Nephron progenitor cell (in vitro differentiated cells): ENCODE data around the gene PACS1.

ENCODE experiments used
- DNase-seq: peaks from one replicate; pipeline ENCODE4 v3.0.0; 2021
- H3K27ac Mint-ChIP-seq: 2 replicates; pipeline ENCODE4 v1.8.0; 2021; ENCODE audit warnings: mild to moderate bottlenecking, moderate library complexity, mixed read lengths
- H3K27me3 Mint-ChIP-seq: 2 replicates; pipeline ENCODE4 v1.8.0; 2021; ENCODE audit warnings: mild to moderate bottlenecking, low read depth, mixed read lengths; ENCODE audit not compliant: poor library complexity
- H3K36me3 Mint-ChIP-seq: 2 replicates; pipeline ENCODE4 v1.8.0; 2021; ENCODE audit warnings: low read depth, mixed read lengths
- H3K4me1 Mint-ChIP-seq: 2 replicates; pipeline ENCODE4 v1.8.0; 2021; ENCODE audit warnings: mixed read lengths
- H3K4me3 Mint-ChIP-seq: 2 replicates; pipeline ENCODE4 v1.8.0; 2021; ENCODE audit warnings: mild to moderate bottlenecking, moderate library complexity, mixed read lengths
- H3K9me3 Mint-ChIP-seq: 2 replicates; pipeline ENCODE4 v1.8.0; 2021; ENCODE audit warnings: mild to moderate bottlenecking, moderate library complexity, mixed read lengths
- CTCF ChIP-seq: fragments of 200-600 bp; sonication (generic); IDR thresholded peaks from 2 replicates; pipeline ENCODE4 v1.5.0; 2021; ENCODE audit warnings: antibody characterized with exemption

The PACS1 gene

GRCh38 chr11:66263785-66264184 is 193.7 kb downstream of the PACS1 start:
- no peak for TF ChIP-seq CTCF
- peaks cover 27% of the 10 kb centered on the region for H3K36me3 Mint-ChIP-seq

GRCh38 chr11:66264383-66264782 is 194.3 kb downstream of the PACS1 start:
- H3K27ac Mint-ChIP-seq = no peak overlapping the region
- H3K36me3 Mint-ChIP-seq = peaks cover 21% of the 10 kb centered on the region
- H3K4me1 Mint-ChIP-seq = peaks cover 20% of the 10 kb centered on the region
- no peak overlapping the region for H3K4me3 Mint-ChIP-seq
- H3K27me3 Mint-ChIP-seq = no peaks in the 10 kb centered on the region
- H3K9me3 Mint-ChIP-seq = no peaks in the 10 kb centered on the region
- no peak for DNase-seq
- no peak for TF ChIP-seq CTCF

More at GRCh38 chr11:66263785-66264184, 193.7 kb downstream of the PACS1 start:
- H3K4me1 Mint-ChIP-seq = peaks cover 21% of the 10 kb centered on the region
- DNase-seq = no peak
- no peaks in the 10 kb centered on the region for H3K27me3 Mint-ChIP-seq
- H3K4me3 Mint-ChIP-seq = no peak overlapping the region
- no peaks in the 10 kb centered on the region for H3K9me3 Mint-ChIP-seq
- no peak overlapping the region for H3K27ac Mint-ChIP-seq

DNA sequence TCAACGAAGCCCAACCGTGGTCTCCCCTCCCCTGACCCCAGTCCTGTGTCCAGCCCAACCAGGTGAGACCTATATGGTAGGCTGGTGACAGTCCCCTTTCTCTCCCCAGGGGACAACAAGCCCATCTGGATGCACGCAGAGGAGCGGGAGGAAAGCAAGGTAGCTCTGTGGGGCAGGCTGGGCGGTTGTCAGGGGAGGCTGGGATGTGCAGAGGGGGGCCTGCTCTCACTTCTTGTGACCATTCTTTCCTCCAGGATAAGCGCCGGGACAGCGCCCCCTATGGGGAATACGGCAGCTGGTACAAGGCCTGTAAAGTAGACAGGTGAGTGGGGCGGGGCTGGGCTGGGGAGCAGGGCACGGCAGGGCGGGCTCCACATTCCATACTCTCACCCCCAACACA is 194.8 kb downstream of the PACS1 start:
- peak; percentile 44 for DNase-seq
- TF ChIP-seq CTCF = peak; percentile 39
- Mint-ChIP-seq H3K36me3 (peaks cover 16% of the 10 kb centered on the region), H3K4me3 (no peak overlapping the region), H3K9me3 (no peaks in the 10 kb centered on the region), H3K27ac (no peak overlapping the region), H3K4me1 (peaks cover 22% of the 10 kb centered on the region), H3K27me3 (no peaks in the 10 kb centered on the region)

DNA sequence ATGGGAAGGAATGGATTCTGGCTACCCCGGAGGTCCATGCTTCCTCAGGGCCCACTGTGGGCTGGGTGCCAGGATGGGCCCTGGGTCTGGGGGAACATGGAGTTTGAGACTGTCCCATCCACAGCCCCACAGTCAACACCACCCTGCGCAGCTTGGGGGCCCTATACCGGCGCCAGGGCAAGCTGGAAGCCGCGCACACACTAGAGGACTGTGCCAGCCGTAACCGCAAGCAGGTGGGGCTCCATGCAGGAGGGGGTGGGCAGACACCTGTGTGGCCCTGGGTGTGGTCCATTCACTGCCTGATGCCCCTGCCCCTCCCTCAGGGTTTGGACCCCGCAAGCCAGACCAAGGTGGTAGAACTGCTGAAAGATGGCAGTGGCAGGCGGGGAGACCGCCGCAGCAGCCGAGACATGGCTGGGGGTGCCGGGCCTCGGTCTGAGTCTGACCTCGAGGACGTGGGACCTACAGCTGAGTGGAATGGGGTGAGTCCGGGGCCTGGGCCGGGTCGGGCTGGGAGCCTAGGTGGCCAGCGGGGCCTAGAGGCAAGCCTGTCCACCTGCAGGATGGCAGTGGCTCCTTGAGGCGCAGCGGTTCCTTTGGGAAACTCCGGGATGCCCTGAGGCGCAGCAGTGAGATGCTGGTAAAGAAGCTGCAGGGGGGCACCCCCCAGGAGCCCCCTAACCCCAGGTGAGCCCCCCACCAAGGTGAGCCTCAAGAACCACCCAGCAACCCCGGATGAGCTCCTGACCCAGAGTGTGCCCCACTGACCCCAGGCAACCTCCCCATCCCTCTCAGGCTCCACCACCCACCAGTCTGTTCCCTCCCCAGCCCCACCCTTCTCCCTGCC is 195.7 kb downstream of the PACS1 start:
- Mint-ChIP-seq H3K4me1 (peaks cover 25% of the 10 kb centered on the region), H3K9me3 (no peaks in the 10 kb centered on the region), H3K27ac (no peak overlapping the region), H3K4me3 (no peak overlapping the region), H3K27me3 (no peaks in the 10 kb centered on the region), H3K36me3 (peaks cover 13% of the 10 kb centered on the region)
- no peak for TF ChIP-seq CTCF
- DNase-seq = no peak

GRCh38 chr11:66266378-66267038 is 196.4 kb downstream of the PACS1 start:
- H3K4me1 Mint-ChIP-seq = peaks cover 25% of the 10 kb centered on the region
- no peaks in the 10 kb centered on the region for H3K9me3 Mint-ChIP-seq
- H3K27me3 Mint-ChIP-seq = no peaks in the 10 kb centered on the region
- H3K36me3 Mint-ChIP-seq = peaks cover 15% of the 10 kb centered on the region
- peak overlapping the region; percentile 96 for H3K4me3 Mint-ChIP-seq
- no peak for DNase-seq
- no peak overlapping the region for H3K27ac Mint-ChIP-seq
- TF ChIP-seq CTCF = no peak
